GM21367 (cell line): Measurements from ENCODE around the gene USP6.
"Not testable (repeated sequence)": the region's sequence is repeated elsewhere in the genome, so short reads cannot be mapped to it uniquely, and the experiment has no call there.

ENCODE experiments used
- ATAC-seq: cut with Tn5 transposase; IDR thresholded peaks from one replicate; pipeline ENCODE4 v1.9.1; 2021; ENCODE audit not compliant: unreplicated experiment

USP6 gene

DNA sequence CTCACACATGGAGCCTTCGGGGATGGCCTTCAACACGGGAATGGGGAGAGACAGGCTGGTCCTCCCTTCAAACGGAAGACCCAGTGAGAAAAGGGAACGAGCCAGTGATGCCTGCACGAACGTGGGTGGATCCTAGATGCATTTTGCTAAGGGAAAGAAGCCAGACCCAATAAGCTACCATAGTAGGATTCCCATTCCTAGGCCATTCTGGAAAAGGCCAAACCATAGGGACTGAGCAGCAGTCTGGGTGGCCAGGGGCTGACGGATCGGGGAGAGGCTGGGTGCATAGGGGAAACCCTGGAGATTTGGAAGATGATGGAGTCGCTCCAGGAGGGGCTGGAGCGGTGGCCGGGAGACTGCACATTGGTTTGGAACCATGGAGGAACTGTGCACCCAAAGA lies 18.7 kb downstream of the USP6 start:
- ATAC-seq, result not testable (repeated sequence)

DNA sequence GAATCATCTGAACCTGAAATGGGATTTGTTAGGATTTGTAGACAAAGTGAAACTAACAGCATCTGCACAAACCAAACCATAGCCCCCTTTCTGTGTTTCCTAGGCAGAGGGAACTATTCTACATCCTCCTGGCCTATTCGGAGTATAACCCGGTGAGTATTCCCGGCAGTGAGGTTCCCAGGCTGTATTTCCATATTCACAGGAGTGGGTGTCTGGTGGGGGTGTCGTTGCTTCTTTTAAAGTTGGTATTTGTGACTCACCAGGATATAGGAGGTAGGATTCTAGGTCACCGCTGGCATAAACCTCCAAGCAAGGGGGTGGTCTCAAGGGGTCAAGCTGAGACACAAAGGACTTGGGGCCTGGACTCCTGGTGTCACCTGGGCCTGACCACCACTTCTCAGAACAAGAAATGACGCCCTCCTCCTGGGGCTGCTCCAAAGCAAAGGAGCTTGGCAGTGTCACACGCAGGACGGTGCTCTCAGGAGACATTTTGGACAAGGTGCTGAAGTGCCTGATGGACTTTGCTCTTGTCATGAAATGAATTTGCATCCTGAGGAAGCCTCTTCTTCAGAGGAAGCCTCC lies 19.4 kb downstream of the USP6 start:
- ATAC-seq, result not testable (repeated sequence)

DNA sequence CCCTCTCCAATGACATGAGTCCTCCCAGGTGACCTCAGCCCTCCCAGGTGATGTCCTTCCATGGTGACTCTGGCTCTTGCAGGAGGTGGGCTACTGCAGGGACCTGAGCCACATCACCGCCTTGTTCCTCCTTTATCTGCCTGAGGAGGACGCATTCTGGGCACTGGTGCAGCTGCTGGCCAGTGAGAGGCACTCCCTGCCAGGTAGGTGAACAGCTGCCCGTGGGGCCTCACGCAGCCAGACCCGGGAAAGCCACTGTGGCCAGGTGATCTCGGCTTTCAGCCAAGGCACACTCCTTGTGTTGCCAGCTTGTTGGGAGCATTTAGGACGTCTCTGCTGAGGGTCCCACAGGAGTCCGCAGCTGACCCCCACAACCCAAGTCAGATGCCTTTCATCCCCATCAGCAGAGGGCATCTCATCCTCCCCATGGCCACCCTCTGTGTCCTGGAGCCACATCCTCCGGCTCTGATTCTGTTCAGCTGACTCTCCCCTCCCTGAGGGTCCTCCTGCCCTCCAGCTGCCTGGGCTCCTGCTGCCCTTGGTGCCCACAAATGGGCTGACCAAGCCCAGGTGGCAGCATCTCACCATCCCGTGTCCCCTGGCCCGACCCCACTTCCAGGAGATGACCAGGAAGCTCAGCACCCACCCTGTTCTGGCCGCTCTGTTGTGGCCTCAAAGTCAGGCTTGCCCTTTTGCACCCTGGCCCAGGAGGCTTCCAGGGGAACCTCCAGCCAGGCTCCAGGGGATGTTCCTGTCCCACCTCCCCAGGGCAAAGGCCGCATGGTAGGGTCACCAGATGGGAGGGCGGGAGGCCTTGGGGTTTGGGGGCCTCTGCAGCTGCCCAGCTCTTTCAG lies 20.1 kb downstream of the USP6 start:
- ATAC-seq, result no peak

DNA sequence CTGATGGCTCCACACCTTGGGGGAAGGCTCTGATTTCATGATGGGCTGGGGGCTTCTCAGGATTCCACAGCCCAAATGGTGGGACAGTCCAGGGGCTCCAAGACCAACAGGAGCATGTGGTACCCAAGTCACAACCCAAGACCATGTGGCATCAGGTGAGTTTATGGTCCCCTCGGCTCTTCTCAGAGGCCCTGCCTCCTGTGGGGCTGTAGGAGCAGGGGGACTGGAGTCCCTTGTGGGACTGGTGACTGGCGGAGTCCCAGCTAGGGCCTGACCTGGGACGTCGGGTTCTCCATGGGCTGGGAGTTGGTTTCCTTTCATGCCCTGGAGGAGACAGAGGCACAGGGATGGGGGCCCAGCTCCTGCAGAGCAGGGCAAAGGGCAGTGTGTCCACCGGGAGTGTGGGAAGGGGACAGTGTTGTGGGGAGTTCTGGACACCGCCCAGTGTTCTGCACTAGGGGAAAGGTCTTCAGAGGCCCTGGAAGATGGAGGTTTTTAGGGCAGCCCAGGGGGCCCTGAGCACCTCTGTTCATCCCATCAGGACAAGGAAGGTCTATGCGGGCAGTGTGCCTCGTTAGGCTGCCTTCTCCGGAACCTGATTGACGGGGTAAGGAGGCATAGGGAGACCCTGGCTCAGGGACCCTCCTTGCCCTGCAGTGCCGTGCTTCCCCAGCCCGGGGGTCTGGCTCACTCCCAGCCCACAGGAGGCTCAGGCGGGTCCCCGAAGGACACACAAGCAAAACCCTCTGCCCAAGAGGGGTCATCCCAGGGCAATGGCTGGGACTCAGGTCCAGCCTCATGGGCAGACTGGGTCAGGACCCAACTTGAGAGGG lies 21.0 kb downstream of the USP6 start:
- not testable (repeated sequence) for ATAC-seq

DNA sequence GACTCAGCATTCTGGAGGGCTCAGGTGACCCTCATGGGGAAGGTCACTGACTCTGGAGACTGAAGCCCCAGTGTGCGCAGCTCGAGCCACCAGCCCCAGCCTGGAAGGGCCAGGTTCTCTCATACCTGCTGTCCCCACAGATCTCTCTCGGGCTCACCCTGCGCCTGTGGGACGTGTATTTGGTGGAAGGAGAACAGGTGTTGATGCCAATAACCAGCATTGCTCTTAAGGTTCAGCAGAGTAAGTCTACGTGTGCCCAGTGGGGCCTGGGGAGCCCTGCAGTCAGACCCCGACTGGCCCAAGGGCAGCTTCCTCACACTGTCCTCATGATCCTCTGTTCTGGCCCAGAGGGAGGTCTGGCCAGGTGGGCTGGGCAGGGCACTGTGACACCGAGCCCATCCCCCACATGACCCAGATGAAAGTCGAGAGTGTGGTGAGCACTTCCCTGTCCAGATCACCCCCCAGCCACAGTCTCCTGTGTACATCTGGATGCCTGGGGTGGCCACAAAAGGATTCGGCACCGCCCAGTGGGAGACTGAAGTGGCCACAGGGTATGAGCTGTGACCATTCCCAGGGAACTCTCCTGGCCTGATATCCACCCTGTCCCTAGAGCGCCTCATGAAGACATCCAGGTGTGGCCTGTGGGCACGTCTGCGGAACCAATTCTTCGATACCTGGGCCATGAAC lies 21.8 kb downstream of the USP6 start:
- ATAC-seq, result not testable (repeated sequence)

DNA sequence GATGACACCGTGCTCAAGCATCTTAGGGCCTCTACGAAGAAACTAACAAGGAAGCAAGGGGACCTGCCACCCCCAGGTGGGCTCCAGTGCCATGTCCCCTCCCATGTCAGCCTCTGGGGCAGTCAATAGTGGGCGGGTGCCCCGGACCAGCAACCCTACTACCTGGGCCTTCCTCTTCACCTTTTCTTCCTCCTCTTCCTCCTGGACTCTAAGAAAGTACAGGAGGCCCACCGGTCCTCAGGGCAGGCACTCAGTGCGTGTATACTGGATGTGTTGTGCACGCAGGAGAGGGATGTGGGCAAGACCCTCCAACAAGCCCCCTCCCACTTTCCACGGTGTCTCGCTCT lies 22.3 kb downstream of the USP6 start:
- not testable (repeated sequence) for ATAC-seq

DNA sequence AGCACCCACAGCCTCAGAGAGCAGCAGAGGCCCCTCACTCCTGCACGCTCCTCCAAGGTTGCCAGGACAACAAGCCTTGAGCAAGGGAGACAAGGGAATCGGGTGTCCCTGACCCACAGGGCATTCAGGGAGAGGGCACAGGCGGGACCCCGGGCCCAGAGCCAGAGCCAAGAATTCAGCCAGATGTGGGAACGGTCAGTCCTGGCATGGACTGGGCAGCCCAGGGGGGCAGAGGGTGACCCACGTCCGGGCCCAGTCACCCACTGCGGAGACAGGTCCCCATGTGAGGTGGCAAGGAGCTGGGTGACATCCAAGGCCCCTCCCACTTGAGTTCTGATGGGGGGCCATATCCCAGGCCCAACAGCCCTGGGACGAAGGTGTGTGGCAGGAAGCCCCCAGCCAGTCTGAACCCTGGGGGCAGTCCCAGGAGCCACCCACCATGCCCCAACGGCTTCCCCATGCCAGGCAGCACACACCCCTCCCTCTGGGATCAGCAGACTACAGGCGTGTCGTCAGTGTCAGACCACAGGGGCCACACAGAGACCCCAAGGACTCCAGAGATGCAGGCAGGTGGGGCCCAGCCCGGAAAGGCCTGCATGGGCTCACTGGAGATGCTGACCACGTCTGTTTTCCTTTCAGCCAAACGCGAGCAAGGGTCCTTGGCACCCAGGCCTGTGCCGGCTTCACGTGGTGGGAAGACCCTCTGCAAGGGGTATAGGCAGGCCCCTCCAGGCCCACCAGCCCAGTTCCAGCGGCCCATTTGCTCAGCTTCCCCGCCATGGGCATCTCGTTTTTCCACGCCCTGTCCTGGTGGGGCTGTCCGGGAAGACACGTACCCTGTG lies 23.0 kb downstream of the USP6 start:
- no peak for ATAC-seq

DNA sequence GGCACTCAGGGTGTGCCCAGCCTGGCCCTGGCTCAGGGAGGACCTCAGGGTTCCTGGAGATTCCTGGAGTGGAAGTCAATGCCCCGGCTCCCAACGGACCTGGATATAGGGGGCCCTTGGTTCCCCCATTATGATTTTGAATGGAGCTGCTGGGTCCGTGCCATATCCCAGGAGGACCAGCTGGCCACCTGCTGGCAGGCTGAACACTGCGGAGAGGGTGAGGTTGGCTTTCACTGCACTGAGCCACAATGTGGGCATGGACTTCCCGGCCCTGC lies 23.6 kb downstream of the USP6 start:
- no peak for ATAC-seq

DNA sequence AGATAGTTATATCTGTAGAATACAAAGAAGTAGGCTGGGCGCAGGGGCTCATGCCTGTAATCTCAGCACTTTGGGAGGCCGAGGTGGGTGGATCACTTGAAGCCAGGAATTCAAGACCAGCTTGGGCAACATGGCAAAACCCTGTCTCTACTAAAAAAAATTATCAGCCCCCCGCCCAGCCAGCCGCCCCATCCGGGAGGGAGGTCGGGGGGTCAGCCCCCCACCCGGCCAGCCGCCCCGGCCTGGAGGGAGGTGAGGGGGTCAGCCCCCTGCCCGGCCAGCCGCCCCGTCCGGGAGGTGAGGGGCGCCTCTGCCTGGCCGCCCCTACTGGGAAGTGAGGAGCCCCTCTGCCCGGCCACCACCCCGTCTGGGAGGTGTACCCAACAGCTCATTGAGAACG lies 27.0 kb downstream of the USP6 start:
- ATAC-seq, result not testable (repeated sequence)

DNA sequence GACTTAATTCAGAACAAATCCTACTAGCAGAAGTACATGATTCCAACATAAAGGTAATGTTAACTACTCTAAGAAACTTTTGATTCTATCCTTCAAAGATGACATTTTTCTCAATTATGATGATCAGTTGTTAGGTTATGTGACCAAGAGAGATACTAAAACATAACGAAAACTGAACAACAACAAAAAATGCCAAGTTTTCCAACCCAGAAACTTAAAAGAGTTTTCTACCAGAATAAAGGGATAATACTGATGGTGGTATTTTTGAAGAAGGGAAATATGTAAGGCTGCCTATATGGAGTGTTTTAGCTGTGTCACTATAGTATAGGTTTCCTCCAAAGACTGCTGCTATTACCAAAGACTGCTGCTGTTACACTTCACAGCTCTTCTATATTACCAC lies 30.3 kb downstream of the USP6 start:
- ATAC-seq, result not testable (repeated sequence)

DNA sequence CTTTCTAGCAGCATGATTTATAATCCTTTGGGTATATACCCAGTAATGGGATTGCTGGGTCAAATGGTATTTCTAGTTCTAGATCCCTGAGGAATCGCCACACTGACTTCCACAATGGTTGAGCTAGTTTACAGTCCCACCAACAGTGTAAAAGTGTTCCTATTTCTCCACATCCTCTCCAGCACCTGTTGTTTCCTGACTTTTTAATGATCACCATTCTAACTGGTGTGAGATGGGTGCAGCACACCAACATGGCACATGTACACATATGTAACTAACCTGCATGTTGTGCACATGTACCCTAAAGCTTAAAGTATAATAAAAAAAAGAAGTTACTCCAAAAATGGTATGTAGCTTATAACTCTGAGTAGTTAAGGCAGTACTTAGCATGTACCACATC lies 44.9 kb downstream of the USP6 start:
- ATAC-seq, result not testable (repeated sequence)

DNA sequence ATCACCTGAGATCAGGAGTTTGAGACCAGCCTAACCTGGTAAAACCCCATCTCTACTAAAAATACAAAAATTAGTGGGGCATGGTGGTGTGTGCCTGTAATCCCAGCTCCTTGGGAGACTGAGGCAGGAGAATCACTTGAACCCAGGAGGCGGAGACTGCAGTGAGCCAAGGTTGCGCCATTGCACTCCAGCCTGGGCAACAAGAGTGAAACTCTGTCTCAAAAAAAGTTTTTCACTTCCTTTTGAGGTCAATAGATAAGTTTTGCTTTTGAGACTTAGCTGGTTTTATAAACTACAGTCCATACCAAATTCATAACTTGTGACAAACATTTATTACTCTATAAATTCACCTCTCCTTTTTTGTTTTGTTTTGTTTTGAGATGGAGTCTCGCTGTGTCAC lies 46.0 kb downstream of the USP6 start:
- not testable (repeated sequence) for ATAC-seq

DNA sequence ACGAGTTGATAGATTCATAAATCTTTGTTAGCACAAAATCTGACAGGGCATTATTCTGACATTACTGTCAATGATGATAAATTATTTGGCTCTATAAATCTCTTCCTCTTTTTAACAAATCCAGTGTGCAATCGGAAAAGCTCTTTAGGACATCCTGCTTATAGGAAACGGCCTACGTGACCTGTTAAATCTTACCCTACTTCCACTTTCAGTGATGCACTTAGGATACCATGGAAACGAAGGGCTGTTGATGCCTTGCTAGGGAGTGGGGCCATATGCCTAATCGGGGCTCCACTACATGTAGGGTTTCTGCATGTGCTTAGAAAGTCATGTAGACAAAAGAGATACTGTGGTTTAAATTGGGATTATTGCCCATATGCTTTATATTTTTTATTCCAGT lies 48.6 kb downstream of the USP6 start:
- no peak for ATAC-seq

DNA sequence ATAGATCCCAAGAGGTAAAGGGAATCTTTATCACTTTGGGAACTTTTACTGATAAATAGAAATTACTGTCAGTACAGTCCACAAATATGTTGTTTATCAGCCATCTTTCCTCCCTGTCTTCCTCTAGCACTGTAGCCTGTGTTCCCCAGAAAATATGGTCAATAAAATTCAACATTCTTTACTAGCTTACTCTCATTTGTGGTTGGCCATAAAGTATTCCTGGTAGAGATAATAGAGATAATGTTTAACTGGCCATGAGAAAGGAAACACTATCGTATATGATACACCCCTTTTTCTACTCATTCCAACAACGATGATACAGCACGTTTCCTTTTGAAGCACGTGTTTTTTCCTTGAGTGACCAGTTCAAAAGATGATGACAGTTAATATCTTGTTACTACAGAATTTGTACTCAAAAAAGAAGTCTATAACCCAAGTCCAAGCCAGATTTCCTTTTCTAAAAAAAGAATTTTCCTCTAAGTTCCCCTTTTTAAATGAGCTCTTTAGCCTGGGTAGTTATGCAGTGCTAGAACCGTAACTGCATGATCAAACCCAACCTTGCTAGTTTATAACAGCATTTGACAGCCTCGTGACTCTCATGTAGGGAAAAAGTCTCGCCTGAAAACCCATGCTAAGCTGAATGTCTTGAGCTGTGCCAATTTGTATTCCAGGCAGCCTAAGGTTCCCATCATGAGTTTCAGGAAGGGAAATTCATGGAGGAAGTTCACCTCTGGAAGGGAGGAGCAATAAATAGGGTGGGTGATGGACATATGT lies 50.1 kb downstream of the USP6 start:
- ATAC-seq, result not testable (repeated sequence)

DNA sequence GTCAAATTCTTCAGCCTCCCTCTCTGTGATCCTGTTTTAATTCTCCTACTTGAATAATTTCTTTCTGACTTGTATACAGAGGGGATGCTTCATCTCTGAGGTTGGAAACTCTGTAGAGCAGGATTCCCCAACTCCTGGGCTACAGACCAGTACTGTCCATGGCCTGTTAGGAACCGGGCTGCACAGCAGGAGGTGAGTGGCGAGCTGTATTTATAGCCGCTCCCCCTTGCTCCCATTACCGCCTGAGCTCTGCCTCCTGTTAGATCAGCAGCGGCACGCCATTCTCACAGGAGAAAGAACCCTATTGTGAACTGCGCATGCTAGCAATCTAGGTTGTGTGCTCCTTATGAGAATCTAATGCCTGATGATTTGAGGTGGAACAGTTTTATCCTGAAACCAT lies 59.2 kb downstream of the USP6 start:
- ATAC-seq, result not testable (repeated sequence)

DNA sequence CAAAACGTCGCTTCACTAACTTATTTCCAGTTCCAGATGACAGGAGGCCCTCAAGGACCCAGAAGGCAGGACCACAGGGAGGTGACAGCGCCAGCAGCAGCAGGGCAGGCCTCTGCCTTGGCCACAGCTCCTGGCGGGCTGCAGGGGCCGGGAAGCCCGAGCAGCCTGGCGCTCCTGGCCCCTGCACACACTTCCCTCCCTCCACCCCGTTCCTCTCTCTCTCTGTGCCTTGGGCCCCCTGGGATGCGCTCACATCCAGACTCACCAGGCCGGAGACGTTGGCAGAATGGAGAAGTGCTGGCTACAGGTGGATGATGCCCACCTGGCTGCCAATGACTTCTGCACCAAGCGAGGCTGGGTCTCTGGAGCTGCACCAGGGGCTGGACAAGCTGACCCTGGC lies 63.2 kb downstream of the USP6 start:
- no peak for ATAC-seq

DNA sequence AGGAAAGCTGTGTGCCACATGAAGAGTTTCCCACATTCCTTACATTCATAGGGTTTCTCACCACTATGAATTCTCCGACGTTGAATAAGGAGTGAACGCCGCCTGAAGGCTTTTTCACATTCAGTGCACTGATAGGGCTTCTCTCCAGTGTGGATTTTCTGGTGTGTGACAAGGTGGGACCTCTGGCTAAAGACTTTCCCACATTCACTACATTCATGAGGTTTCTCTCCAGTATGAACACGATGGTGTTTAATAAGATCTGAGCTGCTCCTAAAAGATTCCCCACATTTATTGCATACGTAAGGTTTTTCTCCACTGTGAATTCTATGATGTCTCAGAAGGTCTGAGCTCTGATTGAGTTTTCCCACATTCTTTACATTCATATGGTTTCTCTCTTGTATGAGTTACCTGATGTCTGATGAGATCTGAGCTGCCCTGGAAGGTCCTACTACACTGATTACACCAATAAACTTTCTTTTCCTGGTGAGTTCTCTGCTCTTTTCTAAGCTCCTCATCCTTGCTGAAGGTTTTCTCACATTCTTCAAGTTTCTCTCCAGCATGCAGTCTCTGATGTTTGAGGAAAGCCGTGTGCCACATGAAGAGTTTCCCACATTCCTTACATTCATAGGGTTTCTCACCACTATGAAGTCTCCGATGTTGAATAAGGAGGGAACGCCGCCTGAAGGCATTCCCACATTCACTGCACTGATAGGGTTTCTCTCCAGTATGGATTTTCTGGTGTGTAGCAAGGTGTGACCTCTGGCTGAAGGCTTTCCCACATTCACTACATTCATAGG lies 65.9 kb downstream of the USP6 start:
- no peak for ATAC-seq

DNA sequence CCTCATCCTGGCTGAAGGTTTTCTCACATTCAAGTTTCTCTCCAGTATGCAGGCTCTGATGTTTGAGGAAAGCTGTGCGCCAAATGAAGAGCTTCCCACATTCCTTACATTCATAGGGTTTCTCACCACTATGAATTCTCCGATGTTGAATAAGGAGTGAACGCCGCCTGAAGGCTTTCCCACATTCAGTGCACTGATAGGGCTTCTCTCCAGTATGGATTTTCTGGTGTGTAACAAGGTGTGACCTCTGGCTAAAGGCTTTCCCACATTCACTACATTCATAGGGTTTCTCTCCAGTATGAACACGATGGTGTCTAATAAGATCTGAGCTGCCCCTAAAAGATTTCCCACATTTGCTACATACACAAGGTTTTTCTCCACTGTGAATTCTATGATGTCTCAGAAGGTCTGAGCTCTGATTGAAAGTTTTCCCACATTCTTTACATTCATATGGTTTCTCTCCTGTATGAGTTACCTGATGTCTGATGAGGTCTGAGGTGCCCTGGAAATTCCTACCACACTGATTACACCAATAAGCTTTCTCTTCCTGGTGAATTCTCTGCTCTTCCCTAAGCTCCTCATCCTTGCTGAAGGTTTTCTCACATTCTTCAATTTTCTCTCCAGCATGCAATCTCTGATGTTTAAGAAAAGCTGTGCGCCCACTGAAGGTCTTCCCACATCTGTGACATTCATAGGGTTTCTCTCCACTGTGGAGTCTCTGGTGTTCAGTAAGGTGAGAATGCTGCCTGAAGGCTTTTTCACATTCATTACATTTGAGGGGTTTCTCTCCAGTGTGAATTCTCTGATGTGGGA lies 67.0 kb downstream of the USP6 start:
- ATAC-seq, result no peak
